T-helper 9 cell (primary cell): Measurements from ENCODE around the gene PEX11G.

Experiments used
- DNase-seq: peaks from one replicate; pipeline ENCODE4 v3.0.0-alpha.2; 2020

The PEX11G gene

GRCh38 chr19:7427944-7428343 lies 60.9 kb downstream of the PEX11G start:
- DNase-seq: no peak

- DNase-seq: peak; percentile 17
Observed at GRCh38 chr19:7426986-7427385, 61.8 kb downstream of the PEX11G start.
